ENCODE measurements around the gene TRA2B. TPM values are rescaled to one million over a fixed set of nuclear protein-coding genes. Genes with fewer than 3 reads are reported as not detected.
A peak's percentile ranks its signal among the peaks of the same experiment; 100 is the strongest.

The TRA2B gene
- total RNA-seq, 1 donor from 2014 or later, result 140 TPM

DNA sequence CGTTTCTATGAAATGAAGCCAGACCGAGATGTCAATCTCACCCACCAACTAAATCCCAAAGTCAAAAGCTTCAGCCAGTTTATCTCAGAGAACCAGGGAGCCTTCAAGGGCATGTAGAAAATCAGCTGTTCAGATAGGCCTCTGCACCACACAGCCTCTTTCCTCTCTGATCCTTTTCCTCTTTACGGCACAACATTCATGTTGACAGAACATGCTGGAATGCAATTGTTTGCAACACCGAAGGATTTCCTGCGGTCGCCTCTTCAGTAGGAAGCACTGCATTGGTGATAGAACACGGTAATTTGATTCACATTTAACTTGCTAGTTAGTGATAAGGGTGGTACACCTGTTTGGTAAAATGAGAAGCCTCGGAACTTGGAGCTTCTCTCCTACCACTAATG is 41.9 kb upstream of the TRA2B start:
- no peak overlapping the region for H3K4me3 ChIP-seq (ENCODE audit: low read depth, low read length)
- TF ChIP-seq, protein P1, sequence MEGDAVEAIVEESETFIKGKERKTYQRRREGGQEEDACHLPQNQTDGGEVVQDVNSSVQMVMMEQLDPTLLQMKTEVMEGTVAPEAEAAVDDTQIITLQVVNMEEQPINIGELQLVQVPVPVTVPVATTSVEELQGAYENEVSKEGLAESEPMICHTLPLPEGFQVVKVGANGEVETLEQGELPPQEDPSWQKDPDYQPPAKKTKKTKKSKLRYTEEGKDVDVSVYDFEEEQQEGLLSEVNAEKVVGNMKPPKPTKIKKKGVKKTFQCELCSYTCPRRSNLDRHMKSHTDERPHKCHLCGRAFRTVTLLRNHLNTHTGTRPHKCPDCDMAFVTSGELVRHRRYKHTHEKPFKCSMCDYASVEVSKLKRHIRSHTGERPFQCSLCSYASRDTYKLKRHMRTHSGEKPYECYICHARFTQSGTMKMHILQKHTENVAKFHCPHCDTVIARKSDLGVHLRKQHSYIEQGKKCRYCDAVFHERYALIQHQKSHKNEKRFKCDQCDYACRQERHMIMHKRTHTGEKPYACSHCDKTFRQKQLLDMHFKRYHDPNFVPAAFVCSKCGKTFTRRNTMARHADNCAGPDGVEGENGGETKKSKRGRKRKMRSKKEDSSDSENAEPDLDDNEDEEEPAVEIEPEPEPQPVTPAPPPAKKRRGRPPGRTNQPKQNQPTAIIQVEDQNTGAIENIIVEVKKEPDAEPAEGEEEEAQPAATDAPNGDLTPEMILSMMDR (conservative IDR thresholded peaks at IDR 0.05; ENCODE audit: low read depth, low read length), result no peak
- no peak for DNase-seq (ENCODE audit: low read depth)

DNA sequence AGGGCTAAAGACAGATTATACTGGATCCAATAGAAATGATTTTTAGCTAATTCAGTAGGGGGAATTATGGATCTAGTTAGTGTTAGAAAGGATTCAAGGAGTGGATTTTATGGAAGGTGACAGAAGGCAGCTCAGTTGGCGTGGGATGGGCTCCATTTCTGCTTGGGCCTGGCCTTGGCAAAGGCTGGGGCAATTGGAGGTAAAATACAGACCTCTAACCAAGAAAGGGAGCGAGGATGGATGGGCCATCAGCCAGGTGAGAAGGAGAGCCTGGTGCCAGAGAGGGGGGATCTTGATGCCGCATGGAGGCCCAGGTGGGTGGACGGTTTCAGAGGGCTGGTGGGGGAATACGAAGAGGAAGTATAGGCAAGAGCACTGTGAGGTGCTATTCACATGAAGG is 40.7 kb upstream of the TRA2B start:
- TF ChIP-seq, protein P1 (conservative IDR thresholded peaks at IDR 0.05; ENCODE audit: low read depth, low read length), result no peak
- H3K4me3 ChIP-seq (ENCODE audit: low read depth, low read length), result no peak overlapping the region
- no peak for DNase-seq (ENCODE audit: low read depth)

DNA sequence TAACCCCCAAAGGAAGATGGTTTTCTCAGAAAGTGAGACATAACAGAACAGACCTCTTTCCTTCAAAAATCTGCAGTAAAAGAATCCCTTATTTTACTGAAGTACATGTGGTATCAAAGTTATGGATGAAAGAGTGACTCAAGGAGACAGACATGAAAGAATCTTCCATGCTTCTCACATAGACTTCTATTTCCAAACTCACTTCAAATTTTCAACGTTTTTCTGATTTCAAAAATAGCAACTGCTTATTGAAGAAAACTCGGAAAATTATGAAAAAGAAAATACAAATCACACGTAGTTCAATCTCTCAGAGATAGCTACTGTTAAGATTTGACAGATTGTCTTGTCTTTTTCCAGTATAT is 39.8 kb upstream of the TRA2B start:
- no peak overlapping the region for H3K4me3 ChIP-seq (ENCODE audit: low read depth, low read length)
- DNase-seq (ENCODE audit: low read depth), result no peak
- TF ChIP-seq, protein P1 (conservative IDR thresholded peaks at IDR 0.05; ENCODE audit: low read depth, low read length), result no peak

DNA sequence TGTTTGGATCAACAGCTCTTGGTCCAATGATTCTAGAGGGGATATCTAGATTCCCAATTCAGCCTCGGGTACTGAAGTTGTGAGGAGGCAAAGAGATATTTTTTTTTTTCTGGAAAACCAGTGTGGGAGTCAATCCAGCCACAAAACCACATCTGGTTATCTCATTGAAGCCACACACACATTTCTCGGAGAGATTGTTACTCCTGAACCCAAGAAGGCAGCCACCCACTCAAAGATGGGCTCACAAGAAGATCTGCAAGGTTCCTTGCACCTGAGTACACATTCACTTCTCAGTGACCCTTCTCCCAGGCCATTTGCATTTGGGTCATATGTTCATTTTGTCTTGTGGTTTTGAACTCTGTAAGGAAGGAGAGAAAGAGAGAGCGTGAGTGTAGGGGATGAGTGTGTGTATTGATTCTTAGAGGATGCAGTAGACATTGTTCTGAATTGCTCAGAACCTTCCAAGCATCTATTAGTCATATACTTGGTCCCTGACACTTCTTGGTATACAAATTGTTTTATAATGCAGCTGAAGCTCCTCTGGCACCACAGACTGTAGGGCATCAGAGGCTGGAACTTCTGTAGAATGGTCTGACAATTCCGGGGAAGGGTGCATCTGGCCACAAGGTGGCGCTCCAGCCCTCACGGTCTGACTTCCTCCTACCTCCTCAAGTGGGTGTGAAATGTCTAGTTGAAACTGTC is 39.3 kb upstream of the TRA2B start:
- DNase-seq (ENCODE audit: low read depth), result no peak
- no peak overlapping the region for H3K4me3 ChIP-seq (ENCODE audit: low read depth, low read length)
- TF ChIP-seq, protein P1 (conservative IDR thresholded peaks at IDR 0.05; ENCODE audit: low read depth, low read length), result peak; percentile 97

DNA sequence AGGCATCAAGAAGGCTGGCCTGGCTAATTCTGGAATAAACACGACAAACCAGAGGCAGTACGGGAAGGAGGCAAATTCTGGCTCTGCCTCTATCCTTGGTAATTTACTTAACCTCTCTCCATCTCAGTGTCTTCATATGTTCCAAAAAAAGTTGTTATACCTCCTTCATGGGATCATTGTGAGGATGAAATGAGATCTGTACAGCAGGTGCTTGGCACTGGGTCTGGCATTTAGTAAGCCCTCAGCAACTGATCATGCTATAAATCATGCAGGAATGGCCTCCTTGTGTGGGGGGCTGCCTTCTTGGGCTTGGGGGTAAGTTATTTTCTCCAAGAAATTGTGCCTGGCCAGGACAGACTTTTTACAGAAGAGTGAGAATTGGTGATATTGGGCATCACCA is 38.3 kb upstream of the TRA2B start:
- no peak overlapping the region for H3K4me3 ChIP-seq (ENCODE audit: low read depth, low read length)
- TF ChIP-seq, protein P1 (conservative IDR thresholded peaks at IDR 0.05; ENCODE audit: low read depth, low read length), result no peak
- DNase-seq (ENCODE audit: low read depth), result no peak

DNA sequence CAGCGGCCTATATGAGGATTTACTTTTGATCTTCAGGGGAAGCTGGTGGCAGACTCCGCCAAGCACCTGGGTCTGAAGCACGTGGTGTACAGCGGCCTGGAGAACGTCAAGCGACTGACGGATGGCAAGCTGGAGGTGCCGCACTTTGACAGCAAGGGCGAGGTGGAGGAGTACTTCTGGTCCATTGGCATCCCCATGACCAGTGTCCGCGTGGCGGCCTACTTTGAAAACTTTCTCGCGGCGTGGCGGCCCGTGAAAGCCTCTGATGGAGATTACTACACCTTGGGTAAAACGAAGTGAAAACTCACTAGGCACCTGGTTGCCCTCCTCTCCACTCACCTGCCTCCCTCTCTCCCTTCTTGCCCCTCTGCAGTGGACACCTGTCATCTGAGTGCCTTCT is 33.8 kb upstream of the TRA2B start:
- H3K4me3 ChIP-seq (ENCODE audit: low read depth, low read length), result no peak overlapping the region
- DNase-seq (ENCODE audit: low read depth), result no peak
- TF ChIP-seq, protein P1 (conservative IDR thresholded peaks at IDR 0.05; ENCODE audit: low read depth, low read length), result no peak

DNA sequence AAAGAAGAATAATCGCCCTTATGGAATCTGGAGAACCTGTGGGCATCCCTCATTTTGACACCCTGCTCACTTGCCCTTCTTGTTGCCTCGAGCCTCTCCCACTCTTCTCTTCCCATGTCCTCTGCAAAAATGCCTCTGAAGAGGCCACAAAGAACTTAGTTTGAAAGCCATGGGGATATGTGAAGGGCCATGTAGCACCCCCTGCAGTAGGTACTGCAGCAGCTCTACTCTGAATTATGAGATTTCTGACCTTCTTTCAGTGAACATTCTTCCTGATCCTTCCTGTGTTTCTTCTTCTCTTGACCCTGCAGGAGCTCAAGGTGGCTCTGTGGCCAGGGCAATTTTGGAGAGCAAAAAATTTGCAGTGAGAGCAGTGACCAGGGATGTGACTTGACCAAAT is 30.4 kb upstream of the TRA2B start:
- DNase-seq (ENCODE audit: low read depth), result no peak
- no peak overlapping the region for H3K4me3 ChIP-seq (ENCODE audit: low read depth, low read length)
- TF ChIP-seq, protein P1 (conservative IDR thresholded peaks at IDR 0.05; ENCODE audit: low read depth, low read length), result no peak
